GM12878 (cell line): Measurements from ENCODE around the gene RETSAT. TPM values are rescaled to one million over a fixed set of nuclear protein-coding genes. Genes with fewer than 3 reads are reported as not detected.

Experiments used
- ATF7 ChIP-seq: fragments of 450-650 bp; IDR thresholded peaks from 2 replicates; pipeline ENCODE4 v1.6.1; 2016; ENCODE audit warnings: low read depth, mild to moderate bottlenecking
- BCL11A ChIP-seq: IDR thresholded peaks from 2 replicates; pipeline ENCODE4 v1.6.1; 2011; ENCODE audit warnings: low read depth, low read length
- BHLHE40 ChIP-seq, 2 experiments: fragments of 450-650 bp in 1 of 2; IDR thresholded peaks; 2 replicates each; pipeline ENCODE4 v1.6.1; 2011 to 2017; ENCODE audit warnings: low read depth in 2 of 2, borderline replicate concordance in 1 of 2, improper control_type of control experiment in 1 of 2, low read length in 1 of 2, mild to moderate bottlenecking in 1 of 2
- CBX3 ChIP-seq: fragments of 200-600 bp; sonication (generic); IDR thresholded peaks from 2 replicates; pipeline ENCODE4 v1.6.1; 2016; ENCODE audit warnings: low read depth, borderline replicate concordance
- GABPA ChIP-seq: IDR thresholded peaks from 2 replicates; pipeline ENCODE4 v1.6.1; 2014; ENCODE audit warnings: antibody characterized with exemption, low read depth, mild to moderate bottlenecking, inconsistent platforms
- HDAC6 ChIP-seq: fragments of 200-600 bp; sonication (generic); IDR thresholded peaks from one replicate; pipeline ENCODE4 v1.8.0; 2017; ENCODE audit warnings: antibody characterized with exemption; ENCODE audit not compliant: unreplicated experiment
- HSF1 ChIP-seq: fragments of 150-350 bp; IDR thresholded peaks from 2 replicates; pipeline ENCODE4 v1.6.1; 2014; ENCODE audit warnings: mild to moderate bottlenecking, low read depth, low read length
- KDM1A ChIP-seq: fragments of 200-600 bp; sonication (generic); IDR thresholded peaks from 2 replicates; pipeline ENCODE4 v1.6.1; 2016; ENCODE audit warnings: borderline replicate concordance
- NFYB ChIP-seq: IDR thresholded peaks from 2 replicates; pipeline ENCODE4 v1.6.1; 2011; ENCODE audit warnings: low read depth, mild to moderate bottlenecking, low read length, improper control_type of control experiment, moderate library complexity; ENCODE audit not compliant: insufficient read depth
- PML ChIP-seq: IDR thresholded peaks from 2 replicates; pipeline ENCODE4 v1.6.1; 2012; ENCODE audit warnings: low read length, inconsistent platforms
- POLR2AphosphoS2 ChIP-seq: IDR thresholded peaks from 2 replicates; pipeline ENCODE4 v1.6.1; 2011; ENCODE audit warnings: low read depth, mild to moderate bottlenecking, low read length, improper control_type of control experiment, moderate library complexity
- SIX5 ChIP-seq: IDR thresholded peaks from 2 replicates; pipeline ENCODE4 v1.6.1; 2011; ENCODE audit warnings: mild to moderate bottlenecking, low read depth, low read length, moderate library complexity; ENCODE audit not compliant: severe bottlenecking
- SMAD5 ChIP-seq: IDR thresholded peaks from 2 replicates; pipeline ENCODE4 v1.6.1; 2016; ENCODE audit warnings: antibody characterized with exemption, low read depth
- TAF1 ChIP-seq: IDR thresholded peaks from 2 replicates; pipeline ENCODE4 v1.6.1; 2011; ENCODE audit warnings: mild to moderate bottlenecking, low read depth, low read length, borderline replicate concordance
- ZNF384 ChIP-seq: IDR thresholded peaks from 2 replicates; pipeline ENCODE4 v1.6.1; 2012; ENCODE audit warnings: low read depth, mild to moderate bottlenecking, low read length, improper control_type of control experiment, borderline replicate concordance
- ZNF687 ChIP-seq: fragments of 450-650 bp; IDR thresholded peaks from 2 replicates; pipeline ENCODE4 v1.6.1; 2017; ENCODE audit warnings: mild to moderate bottlenecking, moderate library complexity
- polyA plus RNA-seq, 11 experiments: library from polyadenylated mRNA; depleted of rRNA in 4 of 11; unstranded in 6 of 11; stranded (reverse) in 5 of 11; fragments of >200 nt; fragmentation: Nextera tagmentation in 4 of 11; fragmentation: Illumina TruSeq in 1 of 11; extraction: Ambion mirVana in 4 of 11; extraction: Trizol in 1 of 11; gene quantifications; 1 replicate in 1 of 11; 2 replicates in 10 of 11; pipeline versions ENCODE4 v1.2.1 to v1.2.3, GENCODE V29; 2011 to 2016; ENCODE audit warnings: inconsistent platforms in 2 of 11, missing spikeins in 2 of 11, low read depth in 1 of 11
- total RNA-seq, 4 experiments: library from RNA; depleted of rRNA in 3 of 4; stranded (reverse); fragments of >200 nt in 3 of 4; fragmentation: Illumina TruSeq in 1 of 4; extraction: Trizol in 1 of 4; gene quantifications; 2 replicates each; pipeline versions ENCODE4 v1.2.1 to v1.2.3, GENCODE V29; 2013 to 2021
- TF ChIP-seq, protein P1 (sequence below): fragments of 450-650 bp; conservative IDR thresholded peaks from 2 replicates; pipeline ENCODE4 v1.6.1; 2017; ENCODE audit warnings: mild to moderate bottlenecking, moderate library complexity

RETSAT gene
- total and polyA plus RNA-seq, 10 of the 15 experiments (the other 5 are each of a cell fraction or from before 2014, with no cell fraction given) = 3.3 to 28.8 (median 22.0) TPM

- peak; percentile 32 to 39; a peak in 2 of 4 replicates for TF ChIP-seq BHLHE40 (IDR thresholded peaks at IDR 0.05; ENCODE audit: borderline replicate concordance in 1 of 2, low read depth in 2 of 2, low read length in 1 of 2)
- TF ChIP-seq ZNF384 = no peak
- TF ChIP-seq PML = peak; percentile 83
- peak; percentile 83; the same call in 1 of the 2 replicates for TF ChIP-seq POLR2AphosphoS2
- peak; percentile 89 for TF ChIP-seq NFYB
- TF ChIP-seq SMAD5 = peak; percentile 94
- TF ChIP-seq GABPA = no peak
- no peak for TF ChIP-seq BCL11A
- TF ChIP-seq CBX3 = no peak
- peak; percentile 96 for TF ChIP-seq SIX5
- TF ChIP-seq HDAC6 = peak; percentile 52
- TF ChIP-seq HSF1 = no peak
- TF ChIP-seq ZNF687 = 0 out of 2 replicates have a peak, but pooled peaks have one; percentile 46
- peak; percentile 49; the same call in 1 of the 2 replicates for TF ChIP-seq ATF7
- peak; percentile 98 for TF ChIP-seq TAF1
- TF ChIP-seq, protein P1, sequence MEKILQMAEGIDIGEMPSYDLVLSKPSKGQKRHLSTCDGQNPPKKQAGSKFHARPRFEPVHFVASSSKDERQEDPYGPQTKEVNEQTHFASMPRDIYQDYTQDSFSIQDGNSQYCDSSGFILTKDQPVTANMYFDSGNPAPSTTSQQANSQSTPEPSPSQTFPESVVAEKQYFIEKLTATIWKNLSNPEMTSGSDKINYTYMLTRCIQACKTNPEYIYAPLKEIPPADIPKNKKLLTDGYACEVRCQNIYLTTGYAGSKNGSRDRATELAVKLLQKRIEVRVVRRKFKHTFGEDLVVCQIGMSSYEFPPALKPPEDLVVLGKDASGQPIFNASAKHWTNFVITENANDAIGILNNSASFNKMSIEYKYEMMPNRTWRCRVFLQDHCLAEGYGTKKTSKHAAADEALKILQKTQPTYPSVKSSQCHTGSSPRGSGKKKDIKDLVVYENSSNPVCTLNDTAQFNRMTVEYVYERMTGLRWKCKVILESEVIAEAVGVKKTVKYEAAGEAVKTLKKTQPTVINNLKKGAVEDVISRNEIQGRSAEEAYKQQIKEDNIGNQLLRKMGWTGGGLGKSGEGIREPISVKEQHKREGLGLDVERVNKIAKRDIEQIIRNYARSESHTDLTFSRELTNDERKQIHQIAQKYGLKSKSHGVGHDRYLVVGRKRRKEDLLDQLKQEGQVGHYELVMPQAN = peak; percentile 83
- no peak for TF ChIP-seq KDM1A
Measured at GRCh38 chr2:85354286-85355072, at the start of gene RETSAT, which contains the start of gene ELMOD3 (continued).
